Fibroblast of skin of right biceps (primary cell): ENCODE results near the gene HOXD8.

Experiments
- DNase-seq: peaks from one replicate; pipeline ENCODE4 v3.0.0-alpha.2; 2013

HOXD8 gene

GRCh38 chr2:176091329-176092258, 37.9 kb upstream of the HOXD8 start:
- DNase-seq: no peak

GRCh38 chr2:176092270-176093144, 37.0 kb upstream of the HOXD8 start, which contains the start of gene HOXD13:
Gene HOXD13, plus strand, starts transcription at chr2:176092721. Its CDS starts 170 bp downstream, at chr2:176092891.
- no peak for DNase-seq

GRCh38 chr2:176093145-176093897, 36.2 kb upstream of the HOXD8 start:
- no peak for DNase-seq

- no peak for DNase-seq
Observed at GRCh38 chr2:176093898-176094249, 35.6 kb upstream of the HOXD8 start.

- DNase-seq: no peak
Observed at GRCh38 chr2:176094349-176094748, 35.2 kb upstream of the HOXD8 start.

GRCh38 chr2:176095421-176095820, 34.1 kb upstream of the HOXD8 start:
- DNase-seq: no peak

GRCh38 chr2:176096243-176096985, 33.1 kb upstream of the HOXD8 start:
- no peak for DNase-seq

GRCh38 chr2:176096986-176097819, 32.3 kb upstream of the HOXD8 start:
- peak; percentile 66 for DNase-seq

GRCh38 chr2:176097820-176098365, 31.6 kb upstream of the HOXD8 start:
- no peak for DNase-seq

GRCh38 chr2:176098366-176099158, 30.9 kb upstream of the HOXD8 start:
- DNase-seq: no peak

- DNase-seq: no peak
Observed at GRCh38 chr2:176099159-176099727, 30.3 kb upstream of the HOXD8 start.

- DNase-seq: no peak
Observed at GRCh38 chr2:176099728-176100546, 29.6 kb upstream of the HOXD8 start, which contains the start of gene HOXD12. Gene HOXD12, plus strand, starts transcription at chr2:176099795. Its CDS starts 7 bp downstream, at chr2:176099802.

- DNase-seq: no peak
Observed at GRCh38 chr2:176100547-176101140, 28.9 kb upstream of the HOXD8 start.

GRCh38 chr2:176101216-176101830, 28.2 kb upstream of the HOXD8 start:
- DNase-seq: no peak

GRCh38 chr2:176101842-176102241, 27.7 kb upstream of the HOXD8 start:
- no peak for DNase-seq

- no peak for DNase-seq
Observed at GRCh38 chr2:176102309-176102866, 27.1 kb upstream of the HOXD8 start.

GRCh38 chr2:176103194-176103593, 26.3 kb upstream of the HOXD8 start:
- no peak for DNase-seq
